ENCODE measurements around the gene DOK3. TPM values are rescaled to one million over a fixed set of nuclear protein-coding genes. Genes with fewer than 3 reads are reported as not detected.

DOK3 gene
- total and polyA plus RNA-seq, 2 experiments from 2014 or later = 3.1 to 3.5 TPM

- Histone ChIP-seq H3K9me3 (ENCODE audit: low read depth) (no peaks in the 10 kb centered on the region), H3K4me2 (no peak overlapping the region), H3K27ac (no peak overlapping the region), H3K4me3 (no peak overlapping the region), H2AFZ (no peak overlapping the region), H3K36me3 (replicated peaks; ENCODE audit: insufficient read depth, low read depth) (no peaks in the 10 kb centered on the region), H3K9me2 (replicated peaks; ENCODE audit: insufficient read depth) (no peaks in the 10 kb centered on the region), H3K79me2 (peaks cover 80% of the 10 kb centered on the region), H4K20me1 (ENCODE audit: insufficient read depth, poor library complexity, severe bottlenecking) (peaks cover 4% of the 10 kb centered on the region), H3K27me3 (no peaks in the 10 kb centered on the region), H3K4me1 (ENCODE audit: insufficient read depth) (peaks cover 19% of the 10 kb centered on the region)
- no peak for TF ChIP-seq CTCF (IDR thresholded peaks at IDR 0.05; ENCODE audit: poor library complexity)
- TF ChIP-seq EZH2phosphoT487 (IDR thresholded peaks at IDR 0.05; ENCODE audit: low read depth, severe bottlenecking, unreplicated experiment) = no peak
- no peak for TF ChIP-seq EZH2 (IDR thresholded peaks at IDR 0.05; ENCODE audit: borderline replicate concordance)
- DNase-seq (ENCODE audit: low spot score) = no peak
- 98% methylated on average over 10 of the region's 10 CpGs for WGBS (ENCODE audit: low lambda C conversion rate, missing lambda C conversion rate)
Observed at GRCh38 chr5:177538876-177539275, 29.2 kb upstream of the DOK3 start.

- no peaks in the 10 kb centered on the region for H3K36me3 ChIP-seq (replicated peaks; ENCODE audit: insufficient read depth, low read depth)
- DNase-seq (ENCODE audit: low spot score) = peak; percentile 69
- TF ChIP-seq CTCF (IDR thresholded peaks at IDR 0.05; ENCODE audit: poor library complexity) (no peak), EZH2 (IDR thresholded peaks at IDR 0.05; ENCODE audit: borderline replicate concordance) (no peak), EZH2phosphoT487 (IDR thresholded peaks at IDR 0.05; ENCODE audit: low read depth, severe bottlenecking, unreplicated experiment) (no peak)
- 55% methylated on average over 15 of the region's 15 CpGs for WGBS (ENCODE audit: low lambda C conversion rate, missing lambda C conversion rate)
- H3K4me3 ChIP-seq = no peak overlapping the region
- no peaks in the 10 kb centered on the region for H3K9me2 ChIP-seq (replicated peaks; ENCODE audit: insufficient read depth)
- H3K79me2 ChIP-seq = peaks cover 72% of the 10 kb centered on the region
- no peaks in the 10 kb centered on the region for H3K9me3 ChIP-seq (ENCODE audit: low read depth)
- peaks cover 10% of the 10 kb centered on the region for H4K20me1 ChIP-seq (ENCODE audit: insufficient read depth, poor library complexity, severe bottlenecking)
- no peak overlapping the region for H2AFZ ChIP-seq
- peak overlapping the region; percentile 28 for H3K4me2 ChIP-seq
- peak overlapping the region; percentile 76 for H3K27ac ChIP-seq
- H3K4me1 ChIP-seq (ENCODE audit: insufficient read depth) = peaks cover 19% of the 10 kb centered on the region
- no peaks in the 10 kb centered on the region for H3K27me3 ChIP-seq
Observed at GRCh38 chr5:177537389-177538361, 28.0 kb upstream of the DOK3 start.

GRCh38 chr5:177536386-177536785 lies 26.8 kb upstream of the DOK3 start:
- WGBS (ENCODE audit: low lambda C conversion rate, missing lambda C conversion rate) = over 99% methylated on average over 9 of the region's 10 CpGs
- Histone ChIP-seq H3K36me3 (replicated peaks; ENCODE audit: insufficient read depth, low read depth) (no peaks in the 10 kb centered on the region), H4K20me1 (ENCODE audit: insufficient read depth, poor library complexity, severe bottlenecking) (peaks cover 10% of the 10 kb centered on the region), H2AFZ (no peak overlapping the region), H3K4me3 (no peak overlapping the region), H3K27me3 (no peaks in the 10 kb centered on the region), H3K9me3 (ENCODE audit: low read depth) (no peaks in the 10 kb centered on the region), H3K9me2 (replicated peaks; ENCODE audit: insufficient read depth) (no peaks in the 10 kb centered on the region), H3K4me2 (no peak overlapping the region), H3K79me2 (peaks cover 63% of the 10 kb centered on the region), H3K4me1 (ENCODE audit: insufficient read depth) (peaks cover 19% of the 10 kb centered on the region), H3K27ac (no peak overlapping the region)
- DNase-seq (ENCODE audit: low spot score) = no peak
- no peak for TF ChIP-seq CTCF (IDR thresholded peaks at IDR 0.05; ENCODE audit: poor library complexity)
- TF ChIP-seq EZH2 (IDR thresholded peaks at IDR 0.05; ENCODE audit: borderline replicate concordance) = no peak
- TF ChIP-seq EZH2phosphoT487 (IDR thresholded peaks at IDR 0.05; ENCODE audit: low read depth, severe bottlenecking, unreplicated experiment) = no peak
